T-helper 9 cell (primary cell): ENCODE measurements around the gene ATG9B.
"Not testable (repeated sequence)": the region's sequence is repeated elsewhere in the genome, so short reads cannot be mapped to it uniquely, and the experiment has no call there.

Source experiments
- DNase-seq: peaks from one replicate; pipeline ENCODE4 v3.0.0-alpha.2; 2020

The ATG9B gene

DNA sequence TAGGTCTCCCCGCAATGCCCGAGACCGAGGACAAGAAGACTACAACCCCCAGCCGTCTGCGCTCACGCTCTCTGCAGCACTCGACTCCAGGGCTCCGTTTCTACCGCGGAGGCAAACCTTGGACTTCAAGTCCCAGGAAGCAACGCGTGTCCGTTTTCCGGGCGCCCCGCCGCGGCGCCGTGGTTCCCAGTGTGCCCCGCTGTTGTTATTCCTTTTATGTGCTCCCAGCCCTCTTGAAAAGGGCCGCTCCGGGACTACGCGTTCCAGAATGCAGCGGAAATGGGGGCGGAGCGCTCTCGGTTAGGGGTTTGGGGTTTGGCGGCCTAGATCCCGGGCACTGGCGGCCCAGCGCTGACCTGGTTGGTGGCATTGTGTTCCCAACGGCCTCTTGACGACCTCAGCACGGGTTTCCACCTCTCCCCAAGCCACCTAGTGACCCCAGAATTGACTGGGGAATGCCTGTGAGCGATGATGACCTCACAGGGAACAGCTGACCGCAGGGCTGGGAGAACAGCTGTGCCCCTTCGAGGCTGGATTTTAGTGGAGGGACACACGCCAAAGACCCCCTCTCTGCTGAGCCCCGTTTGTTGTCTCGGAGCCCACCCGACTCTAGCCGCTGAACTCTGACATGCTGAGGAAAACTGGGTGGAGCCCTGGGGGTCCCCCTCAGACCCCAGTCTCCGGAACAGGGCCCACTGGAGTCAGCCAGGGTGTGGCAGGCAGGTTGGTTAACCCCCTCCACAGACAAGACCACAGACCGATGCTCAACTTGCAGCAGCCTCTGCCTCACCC is 33.9 kb upstream of the ATG9B start:
- peak; percentile 93 for DNase-seq

DNA sequence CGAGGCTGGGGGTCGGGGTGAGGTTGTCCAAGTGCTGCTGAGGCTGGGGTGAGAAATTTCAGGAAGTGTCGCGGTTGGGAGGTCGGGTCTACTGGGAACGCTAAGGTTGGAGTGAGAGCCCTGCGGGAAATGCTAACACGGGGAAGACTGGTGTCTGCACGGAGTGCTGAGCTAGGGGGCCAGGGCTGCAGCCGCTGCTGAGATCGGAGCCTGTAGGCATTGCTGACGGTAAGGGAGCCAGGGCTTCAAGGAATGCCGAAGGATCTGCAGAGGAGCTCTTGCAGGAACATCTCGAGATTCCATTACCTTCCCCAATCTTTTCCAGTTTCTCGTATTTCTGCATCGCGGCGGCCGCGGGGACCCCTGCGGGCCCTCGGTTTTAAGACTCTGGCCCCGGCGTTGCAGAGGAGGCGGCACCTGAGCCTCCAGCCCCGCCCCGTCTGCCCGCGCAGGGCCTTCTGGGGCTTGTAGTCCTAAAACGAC is 33.3 kb upstream of the ATG9B start, which contains the start of gene CDK5:
Gene CDK5, minus strand, starts transcription at position 392 of the 483 bp plus-strand sequence. Its CDS starts 49 bp downstream, at position 343.
- DNase-seq, result no peak

DNA sequence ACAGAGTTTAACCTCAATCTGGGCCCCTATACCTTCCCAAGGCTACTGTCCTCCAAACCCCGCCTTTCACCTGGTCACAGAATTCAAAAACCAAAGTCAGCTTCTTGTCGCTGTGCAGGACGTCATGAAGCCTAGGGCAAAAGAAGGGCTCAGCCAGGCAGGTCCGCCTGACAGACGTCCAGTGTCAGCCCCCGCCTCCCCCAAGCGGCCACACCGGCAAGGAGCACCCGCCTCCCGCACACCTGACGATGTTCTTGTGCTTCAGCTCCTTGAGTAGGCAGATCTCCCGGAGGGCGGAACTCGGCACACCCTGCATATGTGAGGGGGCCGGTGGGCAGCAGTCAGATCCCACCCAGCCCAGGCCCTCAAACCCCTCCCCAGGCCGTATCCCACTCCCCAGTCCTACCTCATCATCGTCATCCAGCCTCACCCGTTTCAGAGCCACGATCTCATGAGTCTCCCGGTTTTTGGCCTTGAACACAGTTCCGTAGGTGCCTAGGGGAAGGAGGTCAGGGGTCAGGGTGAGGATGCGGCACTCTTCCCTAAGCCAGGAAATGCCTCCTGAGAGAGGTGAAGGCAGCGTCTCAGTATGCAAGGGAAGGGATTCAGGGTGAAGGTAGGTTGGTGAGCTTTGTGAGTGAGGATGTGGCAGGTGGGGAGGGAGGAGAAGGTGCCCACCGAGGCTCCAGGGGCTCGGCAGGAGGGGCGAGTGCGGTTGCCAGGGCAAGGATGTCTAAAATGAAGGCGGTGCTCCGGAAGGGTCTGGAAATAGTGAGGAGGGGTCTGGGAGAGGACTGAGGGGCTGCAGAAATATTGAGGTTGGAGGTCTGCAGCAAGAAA is 32.6 kb upstream of the ATG9B start:
- DNase-seq, result no peak

DNA sequence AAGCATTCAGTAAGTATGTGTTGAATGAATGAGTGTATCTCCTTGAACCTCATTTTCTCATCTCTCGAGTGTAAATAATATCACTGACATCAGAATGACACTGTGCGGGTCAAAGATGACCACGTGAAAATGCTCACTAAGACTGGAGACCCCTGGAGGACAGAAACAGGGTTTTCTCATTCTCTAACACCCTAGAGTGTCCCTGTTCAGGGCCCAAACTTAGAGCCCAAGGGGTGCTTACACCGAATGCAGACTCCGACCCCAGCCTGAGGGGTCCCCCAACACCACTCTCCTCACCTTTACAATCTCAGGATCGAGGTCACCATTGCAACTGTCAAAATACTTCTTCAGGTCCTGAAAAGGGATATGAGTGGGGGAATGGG is 32.0 kb upstream of the ATG9B start:
- DNase-seq, result no peak

DNA sequence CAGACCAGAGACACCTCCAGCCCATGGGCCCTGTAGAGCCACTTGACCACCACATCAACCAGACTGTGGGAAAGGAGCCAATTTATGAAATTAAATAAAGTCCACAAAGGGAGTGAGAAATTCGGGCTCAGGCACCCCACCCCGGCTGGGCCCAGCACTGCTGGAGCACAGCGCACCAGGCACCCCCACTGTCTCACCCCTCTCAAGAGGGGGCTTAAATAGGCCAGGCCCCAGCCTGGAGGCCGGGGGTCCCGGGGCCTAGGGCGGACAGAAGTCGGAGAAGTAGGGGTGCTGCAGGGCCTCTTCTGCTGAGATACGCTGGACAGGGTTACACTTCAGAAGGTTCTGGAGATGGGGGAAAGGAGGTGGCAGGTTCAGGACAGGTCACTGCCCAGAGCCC is 29.5 kb upstream of the ATG9B start:
- DNase-seq, result no peak

DNA sequence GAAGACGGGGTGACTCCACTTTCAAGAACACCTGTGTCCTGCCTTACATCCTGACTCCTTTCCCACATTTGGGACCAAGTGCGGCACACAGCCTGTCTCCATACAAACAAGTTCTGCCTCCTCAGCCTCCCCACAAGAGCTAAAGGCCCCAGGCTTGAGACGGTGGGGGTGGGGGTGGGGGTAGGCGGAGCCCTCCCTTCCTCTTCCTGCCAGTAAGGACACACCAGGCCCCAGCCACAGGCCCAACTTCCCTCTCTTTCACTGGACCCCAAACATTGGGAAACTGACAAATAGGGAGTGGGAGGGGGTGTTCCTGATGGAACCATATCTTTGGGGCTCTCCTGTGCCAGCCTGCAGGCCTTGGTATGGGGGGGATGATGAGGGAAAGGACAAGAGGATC is 28.8 kb upstream of the ATG9B start:
- DNase-seq, result no peak

DNA sequence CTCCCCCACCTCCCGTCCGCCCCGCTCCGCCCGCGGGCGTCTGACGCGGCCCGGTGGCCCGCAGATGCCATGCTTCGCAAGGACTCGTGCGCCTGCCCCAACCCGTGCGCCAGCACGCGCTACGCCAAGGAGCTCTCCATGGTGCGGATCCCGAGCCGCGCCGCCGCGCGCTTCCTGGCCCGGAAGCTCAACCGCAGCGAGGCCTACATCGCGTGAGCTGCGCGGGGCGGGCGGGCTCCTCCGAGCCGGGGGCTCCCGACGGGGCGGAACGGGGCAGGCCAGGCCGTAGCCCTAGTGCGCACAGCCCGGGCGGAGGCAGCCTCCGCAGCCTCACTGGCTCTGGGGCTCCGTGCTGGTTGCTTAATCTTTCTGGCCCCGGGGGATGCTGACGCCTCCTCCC is 26.8 kb upstream of the ATG9B start:
- DNase-seq, result peak; percentile 43

DNA sequence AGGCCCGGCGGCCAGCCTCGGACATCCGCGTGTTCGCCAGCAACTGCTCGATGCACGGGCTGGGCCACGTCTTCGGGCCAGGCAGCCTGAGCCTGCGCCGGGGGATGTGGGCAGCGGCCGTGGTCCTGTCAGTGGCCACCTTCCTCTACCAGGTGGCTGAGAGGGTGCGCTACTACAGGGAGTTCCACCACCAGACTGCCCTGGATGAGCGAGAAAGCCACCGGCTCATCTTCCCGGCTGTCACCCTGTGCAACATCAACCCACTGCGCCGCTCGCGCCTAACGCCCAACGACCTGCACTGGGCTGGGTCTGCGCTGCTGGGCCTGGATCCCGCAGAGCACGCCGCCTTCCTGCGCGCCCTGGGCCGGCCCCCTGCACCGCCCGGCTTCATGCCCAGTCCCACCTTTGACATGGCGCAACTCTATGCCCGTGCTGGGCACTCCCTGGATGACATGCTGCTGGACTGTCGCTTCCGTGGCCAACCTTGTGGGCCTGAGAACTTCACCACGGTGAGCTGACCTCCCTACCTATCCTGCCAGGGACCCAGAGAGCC is 24.7 kb upstream of the ATG9B start:
- DNase-seq, result no peak

DNA sequence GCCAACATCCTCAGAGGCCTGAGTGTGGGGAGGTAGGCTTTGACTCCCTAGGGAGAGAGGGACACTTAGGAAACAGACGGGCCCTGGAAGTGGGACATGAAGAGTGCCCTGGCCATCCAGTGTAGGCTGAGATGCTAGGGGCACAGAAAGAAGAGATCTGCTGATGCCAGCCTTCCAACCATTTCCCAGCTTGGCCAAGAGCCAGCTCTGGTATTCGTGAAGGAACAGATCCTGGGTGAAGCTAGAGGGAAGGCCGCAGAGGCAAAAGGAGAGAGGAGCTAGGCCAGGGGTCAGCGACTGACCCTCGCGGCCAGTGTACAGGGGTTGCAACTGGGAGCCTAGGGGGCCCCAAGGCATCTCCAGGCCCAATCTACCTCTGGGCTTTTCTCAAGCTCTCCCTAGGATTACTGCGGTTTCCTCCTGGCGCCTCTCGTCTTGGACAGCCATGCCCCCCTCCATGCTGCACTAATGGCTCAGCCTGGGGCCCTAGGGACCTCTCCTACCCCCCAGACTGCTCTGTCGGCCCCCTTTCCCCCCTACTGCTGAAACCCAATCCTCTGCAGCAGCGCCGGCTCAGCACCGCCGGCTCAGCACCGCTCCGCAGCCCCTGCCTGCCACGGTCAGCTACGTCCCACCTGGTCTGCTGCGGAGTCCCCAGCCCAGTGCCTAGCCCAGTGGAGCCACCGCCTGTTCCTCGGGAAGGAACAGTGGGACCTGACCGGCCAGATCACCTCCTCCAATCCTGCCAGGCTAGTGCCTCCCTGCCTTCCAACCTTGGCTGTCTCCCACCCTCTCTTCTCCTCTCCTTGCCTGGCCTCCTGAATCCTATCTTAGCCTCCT is 23.9 kb upstream of the ATG9B start, which contains the start of gene ASIC3:
Gene ASIC3, plus strand, starts transcription at position 556 of the 840 bp plus-strand sequence. CDS start 355 bp downstream, outside the sequence.
- DNase-seq, result no peak

DNA sequence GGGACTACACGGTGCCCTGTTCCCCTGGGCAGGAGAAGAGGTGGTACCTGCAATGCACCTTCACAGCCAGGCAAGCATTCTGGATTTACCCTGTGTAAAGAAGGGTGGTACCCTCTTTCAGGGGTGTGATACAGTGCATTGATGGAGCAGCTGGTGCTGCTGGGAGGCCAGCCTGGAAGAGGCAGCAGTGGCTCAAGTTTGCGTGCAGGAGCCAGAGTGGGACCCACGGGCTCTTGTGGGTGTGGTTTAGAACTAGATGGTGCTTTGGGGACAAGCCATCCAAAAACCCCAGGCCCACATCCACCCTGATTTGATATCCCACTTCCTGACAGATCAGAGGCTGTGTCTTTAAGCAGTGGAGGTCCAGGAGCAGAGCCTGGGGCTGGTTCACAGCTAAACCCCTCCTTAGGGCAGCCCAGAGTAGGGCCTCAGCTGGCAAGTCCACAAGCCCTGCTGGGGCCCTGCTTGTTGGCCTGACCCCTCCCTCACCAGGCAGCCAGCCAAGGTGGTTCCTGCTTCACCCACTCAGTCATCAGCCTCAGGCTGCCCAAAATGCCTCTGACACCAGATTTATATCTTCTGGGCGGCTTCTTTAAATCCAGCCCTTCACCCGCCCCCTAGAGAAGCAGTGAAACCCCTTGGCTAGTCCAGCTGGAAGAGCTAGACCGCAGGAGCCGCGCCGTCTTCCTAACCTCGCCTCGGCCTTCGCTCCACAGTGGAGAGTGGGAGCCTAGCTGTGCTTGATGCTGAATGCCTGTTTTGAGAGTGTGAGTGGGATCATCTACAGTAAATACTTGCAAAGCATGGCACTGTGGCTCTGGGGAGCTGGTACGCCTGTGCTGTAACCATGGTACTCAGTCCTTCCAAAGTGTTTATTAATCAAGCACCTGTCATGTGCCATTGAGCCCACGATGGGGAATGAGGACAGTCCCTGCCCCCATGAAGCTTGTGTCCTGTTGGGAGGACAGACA is 22.6 kb upstream of the ATG9B start:
- DNase-seq, result no peak

DNA sequence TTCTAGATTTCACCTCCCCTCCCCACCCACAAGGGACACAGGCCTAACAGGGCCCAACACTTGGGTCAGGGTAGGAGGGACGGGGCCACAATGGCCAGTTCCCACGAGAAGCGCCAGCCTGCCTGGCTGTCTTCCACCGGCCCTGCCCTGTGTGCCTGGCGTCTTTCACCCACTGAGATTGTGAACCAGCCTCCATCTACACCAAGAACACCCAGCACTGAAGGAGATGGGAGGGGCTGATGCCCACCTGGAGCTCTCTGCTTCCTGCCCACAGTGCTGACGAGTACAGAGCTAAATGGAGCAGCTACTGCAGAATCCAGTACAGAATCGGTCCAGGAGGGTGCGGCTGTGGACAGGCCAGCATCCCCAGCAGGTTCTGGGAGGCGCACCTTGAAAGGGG is 21.7 kb upstream of the ATG9B start:
- no peak for DNase-seq

DNA sequence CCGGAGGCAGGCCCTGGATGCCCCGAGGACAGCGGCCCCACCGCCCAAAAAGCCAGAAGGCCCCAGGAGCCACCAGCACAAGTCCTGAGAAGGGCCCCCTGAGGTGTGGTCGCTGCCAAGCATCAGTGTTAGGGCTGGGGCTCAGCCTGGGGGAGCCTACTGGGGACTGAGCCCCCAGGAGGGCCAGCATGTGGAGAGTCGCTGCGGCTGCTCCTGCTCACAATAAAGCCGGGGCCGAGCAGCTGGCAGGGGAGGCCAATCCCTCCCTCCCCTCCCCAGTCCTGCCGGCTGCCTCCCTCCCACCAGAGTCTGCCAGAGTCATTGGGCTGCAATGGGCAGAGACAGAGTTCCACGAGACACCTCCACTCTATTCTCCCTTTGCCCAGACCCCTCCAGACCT is 21.0 kb upstream of the ATG9B start:
- no peak for DNase-seq

DNA sequence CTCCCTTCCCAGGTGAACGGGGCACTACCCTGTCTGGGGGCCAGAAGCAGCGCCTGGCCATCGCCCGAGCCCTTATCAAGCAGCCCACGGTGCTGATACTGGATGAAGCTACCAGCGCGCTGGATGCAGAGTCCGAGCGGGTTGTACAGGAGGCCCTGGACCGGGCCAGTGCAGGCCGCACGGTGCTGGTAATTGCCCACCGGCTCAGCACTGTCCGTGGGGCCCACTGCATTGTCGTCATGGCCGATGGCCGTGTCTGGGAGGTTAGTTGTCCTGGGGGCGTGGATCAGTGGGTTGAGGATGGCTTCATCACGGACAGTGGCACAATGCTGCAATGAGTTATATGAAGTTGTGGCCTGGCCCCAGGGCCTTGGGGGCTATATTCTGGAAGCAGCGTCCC is 19.7 kb upstream of the ATG9B start:
- no peak for DNase-seq

DNA sequence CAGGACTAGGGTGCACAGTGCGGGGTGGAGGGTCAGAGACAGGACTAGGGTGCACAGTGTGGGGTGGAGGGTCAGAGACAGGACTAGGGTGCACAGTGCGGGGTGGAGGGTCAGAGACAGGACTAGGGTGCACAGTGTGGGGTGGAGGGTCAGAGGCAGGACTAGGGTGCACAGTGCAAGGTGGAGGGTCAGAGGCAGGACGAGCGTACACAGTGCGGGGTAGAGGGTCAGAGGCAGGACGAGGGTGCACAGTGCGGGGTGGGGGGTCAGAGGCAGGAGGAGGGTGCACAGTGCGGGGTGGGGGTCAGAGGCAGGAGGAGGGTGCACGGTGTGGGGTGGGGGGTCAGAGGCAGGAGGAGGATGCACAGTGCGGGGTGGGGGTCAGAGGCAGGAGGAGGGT is 19.2 kb upstream of the ATG9B start:
- DNase-seq, result not testable (repeated sequence)

DNA sequence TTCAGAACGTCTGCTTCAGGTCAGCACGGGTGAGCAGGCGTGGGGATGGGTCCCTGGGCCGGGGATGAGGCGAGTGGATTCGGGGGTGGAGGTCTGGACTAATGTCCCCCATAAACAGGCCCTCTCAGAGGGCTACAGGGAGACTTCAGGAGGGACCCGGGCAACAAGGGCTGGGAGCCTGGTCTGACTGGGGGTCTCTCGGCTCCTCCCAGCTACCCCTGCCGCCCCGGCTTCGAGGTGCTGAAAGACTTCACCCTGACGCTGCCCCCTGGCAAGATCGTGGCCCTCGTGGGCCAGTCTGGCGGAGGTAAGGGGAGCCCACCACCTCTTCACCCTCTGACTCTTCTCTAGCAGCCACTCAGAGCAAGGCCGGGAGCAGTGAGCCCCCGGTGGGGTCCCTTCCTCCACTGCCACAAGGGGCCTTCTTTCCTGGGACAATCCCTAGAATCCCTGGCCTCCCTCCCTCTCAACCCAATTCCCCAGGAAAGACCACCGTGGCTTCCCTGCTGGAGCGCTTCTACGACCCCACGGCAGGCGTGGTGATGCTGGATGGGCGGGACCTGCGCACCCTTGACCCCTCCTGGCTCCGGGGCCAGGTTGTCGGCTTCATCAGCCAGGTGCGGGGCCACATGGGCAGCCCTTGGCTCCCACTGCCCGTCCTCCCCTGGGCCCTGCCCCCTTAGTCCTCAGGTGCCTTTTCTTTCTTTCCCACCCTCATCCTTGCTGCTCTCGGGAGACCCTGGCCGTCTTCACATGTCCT is 16.5 kb upstream of the ATG9B start:
- no peak for DNase-seq

DNA sequence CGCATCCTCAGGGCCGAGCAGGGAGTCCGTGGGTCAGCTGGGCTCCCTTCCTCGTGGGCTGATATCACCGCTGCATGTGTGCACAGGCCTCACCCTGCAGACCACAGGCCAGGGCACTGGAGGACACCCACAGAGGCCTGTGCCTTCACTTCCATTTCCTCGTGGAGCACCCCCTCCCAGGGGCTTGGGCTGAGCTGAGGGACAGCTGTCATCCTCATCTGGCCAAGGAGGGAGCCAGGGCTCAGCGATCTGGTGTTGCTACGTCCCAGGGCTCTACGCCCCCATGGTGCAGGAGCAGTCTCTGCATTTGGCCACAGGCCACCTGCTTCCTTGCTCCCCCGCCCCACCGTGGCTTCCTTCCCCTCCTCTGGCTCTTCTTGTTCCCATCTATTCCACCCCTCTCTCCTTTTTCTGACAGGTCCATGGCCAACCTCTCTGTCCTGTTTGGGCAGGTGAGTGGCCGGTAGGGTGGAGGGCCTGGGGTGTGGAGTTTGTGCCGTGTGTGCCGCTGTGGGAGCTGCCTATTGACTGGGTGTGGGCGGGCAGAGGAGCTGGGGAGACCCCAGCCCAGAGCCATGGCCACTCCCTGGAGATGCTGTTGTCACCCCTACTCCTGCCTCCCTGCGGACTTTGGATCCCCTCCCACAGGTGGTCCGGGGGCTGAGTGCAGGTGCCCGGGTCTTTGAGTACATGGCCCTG is 15.7 kb upstream of the ATG9B start:
- DNase-seq, result no peak

DNA sequence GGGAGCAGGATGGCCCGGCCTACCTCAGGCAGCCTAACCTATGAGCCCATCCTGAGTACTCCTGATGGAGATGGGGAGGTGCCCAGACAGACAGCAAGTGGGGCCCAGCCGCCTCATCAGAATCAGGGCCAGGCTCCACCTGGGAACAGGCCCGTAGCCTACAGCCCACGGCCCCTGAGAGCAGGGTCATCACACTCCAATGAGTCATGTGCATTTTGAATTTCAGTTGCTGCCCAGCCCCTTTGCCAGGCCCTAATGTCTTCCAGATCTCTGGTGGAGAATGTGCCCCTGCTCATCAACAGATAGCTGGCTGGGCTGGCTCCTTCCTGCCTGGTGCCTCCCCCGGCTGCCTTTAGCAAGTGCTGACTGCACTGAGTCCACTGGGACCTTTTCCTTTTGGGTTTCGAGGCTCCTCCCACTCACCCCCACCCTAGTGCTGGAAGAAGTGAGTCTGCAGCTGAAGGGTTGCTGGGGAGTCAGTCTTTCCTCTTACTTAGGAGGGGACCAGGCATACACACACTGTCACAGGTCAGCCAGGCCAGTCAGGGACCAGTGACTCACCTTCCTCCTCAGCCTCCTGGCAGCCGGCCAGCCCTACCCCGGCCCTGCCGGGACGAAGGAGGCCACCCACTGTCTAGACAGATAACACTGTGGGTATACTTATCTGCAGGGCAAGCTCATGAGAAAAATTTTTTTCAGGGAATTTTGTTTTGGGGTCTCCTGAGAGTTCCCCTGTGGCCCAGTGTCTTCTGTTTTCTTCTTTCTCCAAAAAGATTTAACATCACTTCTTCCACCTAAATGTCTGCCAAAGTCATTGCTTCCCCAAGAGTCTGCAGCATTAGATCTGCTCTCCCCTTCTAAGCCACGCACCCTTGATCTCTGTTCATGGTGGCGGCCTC is 14.9 kb upstream of the ATG9B start:
- peak; percentile 20 for DNase-seq

DNA sequence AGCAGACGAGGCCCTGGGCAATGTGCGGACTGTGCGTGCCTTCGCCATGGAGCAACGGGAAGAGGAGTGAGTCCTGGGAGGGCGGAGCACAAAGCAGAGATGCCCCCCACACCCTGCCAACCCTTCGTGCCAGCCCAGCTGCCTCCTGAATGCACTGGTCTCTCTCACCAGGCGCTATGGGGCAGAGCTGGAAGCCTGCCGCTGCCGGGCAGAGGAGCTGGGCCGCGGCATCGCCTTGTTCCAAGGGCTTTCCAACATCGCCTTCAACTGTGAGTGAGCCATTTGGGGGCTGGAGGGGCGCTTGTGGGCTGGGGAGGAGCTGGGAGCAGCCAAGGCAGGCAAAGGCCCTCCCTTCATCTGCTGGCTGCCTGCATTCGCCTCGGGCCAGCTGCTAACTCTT is 11.6 kb upstream of the ATG9B start:
- DNase-seq, result no peak
